Measurements from ENCODE around the gene TMEM204.

Gene TMEM204

GRCh38 chr16:1527836-1528811 is 5.3 kb upstream of the TMEM204 start:
- TF ChIP-seq POLR2AphosphoS5 (IDR thresholded peaks at IDR 0.05; ENCODE audit: low read depth, low read length) (no peak), TAF1 (IDR thresholded peaks at IDR 0.05; ENCODE audit: borderline replicate concordance, insufficient read depth, low read length) (no peak), REST (IDR thresholded peaks at IDR 0.05; ENCODE audit: insufficient read depth in 1 of 2, low read depth in 2 of 2, low read length in 2 of 2) (no peak), SIN3A (IDR thresholded peaks at IDR 0.05; ENCODE audit: borderline replicate concordance, insufficient read depth, low read length) (no peak), FOXP2 (optimal IDR thresholded peaks at IDR 0.05; ENCODE audit: borderline replicate concordance, extremely low read depth, extremely low read length, insufficient read depth) (no peak)

- TF ChIP-seq FOXP2 (optimal IDR thresholded peaks at IDR 0.05; ENCODE audit: borderline replicate concordance, extremely low read depth, extremely low read length, insufficient read depth) (no peak), POLR2AphosphoS5 (IDR thresholded peaks at IDR 0.05; ENCODE audit: low read depth, low read length) (no peak), TAF1 (IDR thresholded peaks at IDR 0.05; ENCODE audit: borderline replicate concordance, insufficient read depth, low read length) (no peak), REST (IDR thresholded peaks at IDR 0.05; ENCODE audit: insufficient read depth in 1 of 2, low read depth in 2 of 2, low read length in 2 of 2) (no peak)
Measured at GRCh38 chr16:1528921-1529537, 4.4 kb upstream of the TMEM204 start.

GRCh38 chr16:1530349-1530882 is 3.0 kb upstream of the TMEM204 start:
- no peak for TF ChIP-seq FOXP2 (optimal IDR thresholded peaks at IDR 0.05; ENCODE audit: borderline replicate concordance, extremely low read depth, extremely low read length, insufficient read depth)
- no peak for TF ChIP-seq SIN3A (IDR thresholded peaks at IDR 0.05; ENCODE audit: borderline replicate concordance, insufficient read depth, low read length)
- TF ChIP-seq TAF1 (IDR thresholded peaks at IDR 0.05; ENCODE audit: borderline replicate concordance, insufficient read depth, low read length) = no peak
- no peak for TF ChIP-seq REST (IDR thresholded peaks at IDR 0.05; ENCODE audit: insufficient read depth in 1 of 2, low read depth in 2 of 2, low read length in 2 of 2)

GRCh38 chr16:1530883-1531637 is 2.4 kb upstream of the TMEM204 start:
- TF ChIP-seq FOXP2 (optimal IDR thresholded peaks at IDR 0.05; ENCODE audit: borderline replicate concordance, extremely low read depth, extremely low read length, insufficient read depth) = no peak
- TF ChIP-seq POLR2AphosphoS5 (IDR thresholded peaks at IDR 0.05; ENCODE audit: low read depth, low read length) = no peak
- no peak for TF ChIP-seq SIN3A (IDR thresholded peaks at IDR 0.05; ENCODE audit: borderline replicate concordance, insufficient read depth, low read length)
- TF ChIP-seq REST (IDR thresholded peaks at IDR 0.05; ENCODE audit: insufficient read depth in 1 of 2, low read depth in 2 of 2, low read length in 2 of 2) = no peak
- TF ChIP-seq TAF1 (IDR thresholded peaks at IDR 0.05; ENCODE audit: borderline replicate concordance, insufficient read depth, low read length) = no peak

All from PFSK-1 (cell line).